Measurements from ENCODE around the gene GPR146. TPM values are rescaled to one million over a fixed set of nuclear protein-coding genes. Genes with fewer than 3 reads are reported as not detected.

The GPR146 gene
- total RNA-seq, 1 donor from 2014 or later: 0.82 TPM

- no peak for FAIRE-seq
- DNase-seq (ENCODE audit: low spot score in 2 of 2): no peak
Observed at GRCh38 chr7:1011297-1012003, 32.9 kb upstream of the GPR146 start.

GRCh38 chr7:1012004-1012715, 32.2 kb upstream of the GPR146 start:
- no peak for FAIRE-seq
- no peak for DNase-seq (ENCODE audit: low spot score in 2 of 2)

GRCh38 chr7:1012716-1013095, 31.6 kb upstream of the GPR146 start:
- FAIRE-seq: no peak

GRCh38 chr7:1013581-1013980, 30.8 kb upstream of the GPR146 start:
- no peak for DNase-seq (ENCODE audit: low spot score in 2 of 2)
- no peak for FAIRE-seq

More at GRCh38 chr7:1012716-1013095, 31.6 kb upstream of the GPR146 start:
- DNase-seq (ENCODE audit: low spot score in 2 of 2): no peak

- no peak for DNase-seq (ENCODE audit: low spot score in 2 of 2)
- FAIRE-seq: no peak
Observed at GRCh38 chr7:1014681-1015080, 29.7 kb upstream of the GPR146 start.

GRCh38 chr7:1015196-1016121, 28.9 kb upstream of the GPR146 start:
- FAIRE-seq: no peak
- DNase-seq (ENCODE audit: low spot score in 2 of 2): no peak

GRCh38 chr7:1016577-1017531, 27.5 kb upstream of the GPR146 start:
- no peak for FAIRE-seq
- no peak for DNase-seq (ENCODE audit: low spot score in 2 of 2)

- DNase-seq (ENCODE audit: low spot score in 2 of 2) (no peak), FAIRE-seq (no peak)
Observed at GRCh38 chr7:1017586-1018333, 26.6 kb upstream of the GPR146 start.

GRCh38 chr7:1018334-1018695, 26.0 kb upstream of the GPR146 start:
- DNase-seq (ENCODE audit: low spot score in 2 of 2) (no peak), FAIRE-seq (no peak)

- FAIRE-seq: no peak
Observed at GRCh38 chr7:1019255-1019785, 25.0 kb upstream of the GPR146 start.

GRCh38 chr7:1019789-1020610, 24.3 kb upstream of the GPR146 start:
- DNase-seq (ENCODE audit: low spot score in 2 of 2): no peak
- FAIRE-seq: no peak

More at GRCh38 chr7:1019255-1019785, 25.0 kb upstream of the GPR146 start:
- no peak for DNase-seq (ENCODE audit: low spot score in 2 of 2)

- FAIRE-seq: no peak
Observed at GRCh38 chr7:1020849-1021251, 23.5 kb upstream of the GPR146 start.

GRCh38 chr7:1021366-1021765, 23.0 kb upstream of the GPR146 start:
- FAIRE-seq: no peak

More at GRCh38 chr7:1020849-1021251, 23.5 kb upstream of the GPR146 start:
- DNase-seq (ENCODE audit: low spot score in 2 of 2): no peak

GRCh38 chr7:1021931-1022330, 22.4 kb upstream of the GPR146 start:
- no peak for DNase-seq (ENCODE audit: low spot score in 2 of 2)
- no peak for FAIRE-seq

More at GRCh38 chr7:1021366-1021765, 23.0 kb upstream of the GPR146 start:
- DNase-seq (ENCODE audit: low spot score in 2 of 2): no peak

- no peak for DNase-seq (ENCODE audit: low spot score in 2 of 2)
- no peak for FAIRE-seq
Observed at GRCh38 chr7:1022356-1022755, 22.0 kb upstream of the GPR146 start.

GRCh38 chr7:1022801-1023465, 21.4 kb upstream of the GPR146 start:
- no peak for FAIRE-seq

GRCh38 chr7:1024331-1024841, 20.0 kb upstream of the GPR146 start:
- DNase-seq (ENCODE audit: low spot score in 2 of 2) (no peak), FAIRE-seq (no peak)

More at GRCh38 chr7:1022801-1023465, 21.4 kb upstream of the GPR146 start:
- DNase-seq (ENCODE audit: low spot score in 2 of 2): no peak

Data from frontal cortex (tissue), 4 donors.